SIG-M5 treated with dmso at 0.1 percent for 504 hours (cell line): ENCODE results near the gene MAD1L1.

ENCODE experiments used
- DNase-seq: peaks from one replicate; lab custom pipeline; 2025; ENCODE audit not compliant: unreplicated experiment; lab: John Stamatoyannopoulos, UW

The MAD1L1 gene

GRCh38 chr7:1769286-1770200 is 463.2 kb downstream of the MAD1L1 start:
- no peak for DNase-seq

GRCh38 chr7:1768832-1769231 is 463.9 kb downstream of the MAD1L1 start:
- no peak for DNase-seq

- DNase-seq: no peak
Observed at GRCh38 chr7:1767524-1767923, 465.2 kb downstream of the MAD1L1 start.
